H9 (cell line): ENCODE measurements around the gene YAP1. TPM values are rescaled to one million over a fixed set of nuclear protein-coding genes. Genes with fewer than 3 reads are reported as not detected.

Source experiments
- DNase-seq: peaks from one replicate; pipeline ENCODE4 v3.0.0-alpha.2; 2017
- H2AFZ ChIP-seq: one replicate; pipeline ENCODE4 v1.6.1; 2013; ENCODE audit warnings: mild to moderate bottlenecking, low read length, control low read depth, moderate library complexity
- H2AK5ac ChIP-seq: 2 replicates; pipeline ENCODE4 v1.6.1; 2013; ENCODE audit warnings: low read length, control low read depth, mixed read lengths; ENCODE audit not compliant: insufficient read length
- H2BK120ac ChIP-seq: one replicate; pipeline ENCODE4 v1.6.1; 2013; ENCODE audit warnings: low read depth, mild to moderate bottlenecking, low read length, control low read depth, inconsistent platforms; ENCODE audit not compliant: poor library complexity, severe bottlenecking
- H2BK12ac ChIP-seq: 2 replicates; pipeline ENCODE4 v1.6.1; 2013; ENCODE audit warnings: low read length, control low read depth, mixed read lengths, low read depth; ENCODE audit not compliant: insufficient read length
- H2BK15ac ChIP-seq: 2 replicates; pipeline ENCODE4 v1.6.1; 2013; ENCODE audit warnings: low read depth, low read length, control low read depth
- H2BK20ac ChIP-seq: one replicate; pipeline ENCODE4 v1.6.1; 2013; ENCODE audit warnings: low read depth, mild to moderate bottlenecking, low read length, control low read depth, inconsistent platforms; ENCODE audit not compliant: poor library complexity, severe bottlenecking
- H2BK5ac ChIP-seq: 2 replicates; pipeline ENCODE4 v1.6.1; 2013; ENCODE audit warnings: low read length, control low read depth, mixed read lengths; ENCODE audit not compliant: insufficient read length
- H3K14ac ChIP-seq: 2 replicates; pipeline ENCODE4 v1.6.1; 2013; ENCODE audit warnings: low read length, control low read depth; ENCODE audit not compliant: insufficient read depth
- H3K18ac ChIP-seq: 2 replicates; pipeline ENCODE4 v1.6.1; 2013; ENCODE audit warnings: low read depth, mild to moderate bottlenecking, mixed read lengths, low read length, control low read depth; ENCODE audit not compliant: insufficient read length
- H3K23ac ChIP-seq: 2 replicates; pipeline ENCODE4 v1.6.1; 2013; ENCODE audit warnings: low read length, control low read depth, mixed read lengths, low read depth; ENCODE audit not compliant: insufficient read length
- H3K23me2 ChIP-seq: 2 replicates; pipeline ENCODE4 v1.6.1; 2013; ENCODE audit warnings: low read depth, mild to moderate bottlenecking, mixed read lengths, low read length, control low read depth; ENCODE audit not compliant: insufficient read length, poor library complexity, severe bottlenecking
- H3K27ac ChIP-seq: 2 replicates; pipeline ENCODE4 v1.5.1; 2013; ENCODE audit warnings: low read length, control low read depth, mixed read lengths, low read depth; ENCODE audit not compliant: insufficient read length
- H3K27me3 ChIP-seq: 2 replicates; pipeline ENCODE4 v1.6.1; 2013; ENCODE audit warnings: low read length, control low read depth, inconsistent platforms; ENCODE audit not compliant: insufficient read depth
- H3K4ac ChIP-seq: 2 replicates; pipeline ENCODE4 v1.6.1; 2013; ENCODE audit warnings: low read depth, mild to moderate bottlenecking, control low read depth, inconsistent platforms, low read length, moderate library complexity
- H3K4me1 ChIP-seq: 2 replicates; pipeline ENCODE4 v1.6.1; 2013; ENCODE audit warnings: low read length, control low read depth, inconsistent platforms; ENCODE audit not compliant: insufficient read depth
- H3K4me2 ChIP-seq: 2 replicates; pipeline ENCODE4 v1.6.1; 2013; ENCODE audit warnings: low read length, control low read depth, mixed read lengths; ENCODE audit not compliant: insufficient read length, insufficient read depth
- H3K56ac ChIP-seq: 2 replicates; pipeline ENCODE4 v1.6.1; 2013; ENCODE audit warnings: low read depth, mild to moderate bottlenecking, mixed read lengths, low read length, control low read depth; ENCODE audit not compliant: insufficient read length
- H3K79me1 ChIP-seq: 2 replicates; pipeline ENCODE4 v1.6.1; 2013; ENCODE audit warnings: low read depth, mild to moderate bottlenecking, moderate library complexity, low read length, control low read depth, inconsistent platforms; ENCODE audit not compliant: insufficient read depth, poor library complexity, severe bottlenecking
- H3K79me2 ChIP-seq: 2 replicates; pipeline ENCODE4 v1.6.1; 2013; ENCODE audit warnings: low read length, control low read depth, inconsistent platforms; ENCODE audit not compliant: insufficient read depth
- H3K9ac ChIP-seq: 2 replicates; pipeline ENCODE4 v1.6.1; 2013; ENCODE audit warnings: low read length, control low read depth, mixed read lengths; ENCODE audit not compliant: insufficient read length; ENCODE audit errors: extremely low read depth
- H3K9me3 ChIP-seq: one replicate; pipeline ENCODE4 v1.6.1; 2013; ENCODE audit warnings: low read depth, low read length, inconsistent platforms; ENCODE audit not compliant: control insufficient read depth
- H3T11ph ChIP-seq: one replicate; pipeline ENCODE4 v1.6.1; 2013; ENCODE audit warnings: mild to moderate bottlenecking, low read length, control low read depth, inconsistent platforms
- H4K20me1 ChIP-seq: one replicate; pipeline ENCODE4 v1.6.1; 2013; ENCODE audit not compliant: control insufficient read depth, insufficient read length, insufficient read depth
- H4K5ac ChIP-seq: 2 replicates; pipeline ENCODE4 v1.6.1; 2013; ENCODE audit warnings: low read depth, mild to moderate bottlenecking, mixed read lengths, low read length, control low read depth; ENCODE audit not compliant: insufficient read length
- H4K8ac ChIP-seq: replicated peaks from 2 replicates; pipeline ENCODE4 v1.6.1; 2013; ENCODE audit warnings: low read length, control low read depth, mixed read lengths, low read depth; ENCODE audit not compliant: insufficient read length
- H4K91ac ChIP-seq: 2 replicates; pipeline ENCODE4 v1.6.1; 2013; ENCODE audit warnings: low read depth, mild to moderate bottlenecking, moderate library complexity, mixed read lengths, low read length, control low read depth; ENCODE audit not compliant: insufficient read length
- H3K27ac Mint-ChIP-seq, 3 experiments: 2 replicates in 2 of 3; 3 replicates in 1 of 3; pipeline ENCODE4 v1.8.0; 2020 to 2021; ENCODE audit warnings: mixed read lengths in 3 of 3, mild to moderate bottlenecking in 1 of 3, moderate library complexity in 1 of 3
- H3K27me3 Mint-ChIP-seq: 2 replicates; pipeline ENCODE4 v1.8.0; 2021; ENCODE audit warnings: low read depth, mild to moderate bottlenecking, moderate library complexity, mixed read lengths
- H3K36me3 Mint-ChIP-seq, 3 experiments: 2 replicates in 2 of 3; 3 replicates in 1 of 3; pipeline ENCODE4 v1.8.0; 2020 to 2021; ENCODE audit warnings: low read depth in 3 of 3, mixed read lengths in 3 of 3; ENCODE audit not compliant: insufficient read depth in 1 of 3
- H3K4me1 Mint-ChIP-seq, 2 experiments: 2 replicates each; pipeline ENCODE4 v1.8.0; 2020; ENCODE audit warnings: mixed read lengths in 2 of 2
- H3K4me3 Mint-ChIP-seq, 2 experiments: 2 replicates in 1 of 2; 3 replicates in 1 of 2; pipeline ENCODE4 v1.8.0; 2020 to 2021; ENCODE audit warnings: mild to moderate bottlenecking in 2 of 2, mixed read lengths in 2 of 2, moderate library complexity in 1 of 2
- H3K9me3 Mint-ChIP-seq, 2 experiments: 2 replicates in 1 of 2; 3 replicates in 1 of 2; pipeline ENCODE4 v1.8.0; 2020; ENCODE audit warnings: mild to moderate bottlenecking in 2 of 2, mixed read lengths in 2 of 2, moderate library complexity in 1 of 2
- CTCF ChIP-seq: fragments of 200-600 bp; sonication (generic); conservative IDR thresholded peaks from 3 replicates; pipeline ENCODE4 v1.8.0; 2021; ENCODE audit warnings: antibody characterized with exemption, mild to moderate bottlenecking
- WGBS: extraction: QIAGEN DNeasy Blood & Tissue Kit; methylation state at CpG from one replicate; pipeline ENCODE4 v1.1.7; 2013; ENCODE audit warnings: missing lambda C conversion rate, low lambda C conversion rate, mixed read lengths; ENCODE audit not compliant: insufficient read length; ENCODE audit errors: extremely low coverage; 5-methylcytosine and 5-hydroxymethylcytosine counted together
- total RNA-seq: library from RNA; stranded (reverse); gene quantifications from 2 replicates; pipeline ENCODE4 v1.2.1, GENCODE V29; 2021

YAP1 gene
- total RNA-seq, 1 experiment from 2014 or later: 124 TPM

DNA sequence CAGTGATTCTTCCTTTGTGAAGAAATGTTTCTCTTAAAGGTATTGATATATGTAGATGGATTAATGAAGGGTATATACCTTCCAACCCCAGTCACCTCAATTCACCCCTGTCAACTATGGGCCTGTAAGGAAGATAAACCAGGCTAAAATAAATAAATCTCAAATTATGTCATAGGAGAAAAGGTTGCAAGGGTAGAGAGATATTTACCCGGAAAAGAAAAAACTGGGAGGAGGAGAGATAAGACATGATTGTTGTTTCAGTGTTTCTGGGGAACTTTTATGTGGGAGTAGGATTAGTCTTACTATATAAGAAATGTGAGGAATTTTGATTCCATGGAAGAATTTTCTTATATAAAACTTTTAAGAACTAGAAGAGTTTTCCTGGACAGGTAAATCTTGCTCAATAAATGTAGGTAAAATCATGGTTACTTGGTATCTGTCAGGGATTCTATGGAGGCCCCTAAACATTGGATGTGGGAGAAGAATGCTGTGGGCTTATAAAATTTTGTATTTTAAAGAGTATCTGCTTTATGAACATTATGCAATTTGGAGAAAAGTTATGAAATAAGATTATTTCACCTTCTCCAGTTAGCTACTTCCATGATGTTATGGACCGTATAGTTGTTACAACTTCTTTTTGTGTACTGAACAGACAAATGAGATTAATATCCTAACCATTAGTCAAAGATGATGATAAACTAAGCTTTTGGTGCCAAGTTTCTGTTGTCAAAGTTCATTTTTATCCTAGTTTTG lies 6.4 kb downstream of the YAP1 start:
- Mint-ChIP-seq H3K9me3 (no peaks in the 10 kb centered on the region), H3K27ac (no peak overlapping the region), H3K27me3 (no peaks in the 10 kb centered on the region; the same call in 1 of the 2 replicates), H3K4me1 (peaks cover 75 to 76% of the 10 kb centered on the region in 2 experiments), H3K36me3 (peaks cover 2 to 21% (median 15%) of the 10 kb centered on the region in 3 experiments; a peak in 6 of 7 replicates), H3K4me3 (no peak overlapping the region; a peak in 1 of 5 replicates)
- no peak overlapping the region for H2BK15ac ChIP-seq
- no peak overlapping the region for H3K23ac ChIP-seq
- H3T11ph ChIP-seq: no peak overlapping the region
- H3K27me3 ChIP-seq: no peaks in the 10 kb centered on the region
- no peak overlapping the region for H3K56ac ChIP-seq
- no peak for DNase-seq
- H2BK20ac ChIP-seq: no peak overlapping the region
- no peak overlapping the region for H4K5ac ChIP-seq
- H3K23me2 ChIP-seq: peaks cover 4% of the 10 kb centered on the region
- H3K4me2 ChIP-seq: no peak overlapping the region
- no peak overlapping the region for H3K14ac ChIP-seq
- no peak overlapping the region for H4K91ac ChIP-seq
- no peak overlapping the region for H2AK5ac ChIP-seq
- H4K8ac ChIP-seq: no peak overlapping the region
- no peak overlapping the region for H3K27ac ChIP-seq
- H3K18ac ChIP-seq: no peak overlapping the region
- WGBS: no CpG with 5 or more reads among the region's 2 CpGs
- no peak overlapping the region for H3K4ac ChIP-seq
- H3K9ac ChIP-seq: no peak overlapping the region
- H4K20me1 ChIP-seq: no peaks in the 10 kb centered on the region
- no peaks in the 10 kb centered on the region for H3K9me3 ChIP-seq
- no peak overlapping the region for H2BK12ac ChIP-seq
- peaks cover under 1% of the 10 kb centered on the region for H3K79me1 ChIP-seq
- H2BK120ac ChIP-seq: no peak overlapping the region
- H2AFZ ChIP-seq: no peak overlapping the region
- TF ChIP-seq CTCF: no peak
- no peak overlapping the region for H2BK5ac ChIP-seq
- H3K4me1 ChIP-seq: peaks cover 10% of the 10 kb centered on the region
- peaks cover 19% of the 10 kb centered on the region; the same call in 1 of the 2 replicates for H3K79me2 ChIP-seq
